Activated CD4-positive, CD25-positive, alpha-beta regulatory T cell treated with anti-CD3 and anti-CD28 coated beads, Interleukin-2, amount 50 U/mL, for 24 hours (primary cell): ENCODE data around the gene GFAP.

Experiments used
- ATAC-seq, 2 donors: fragments of 150-1000 bp; cut with Tn5 transposase; one replicate each; pipeline ENCODE4 v1.10.0; 2021; ENCODE audit warnings: mild to moderate bottlenecking in 1 of 2, moderate library complexity in 1 of 2

The GFAP gene

DNA sequence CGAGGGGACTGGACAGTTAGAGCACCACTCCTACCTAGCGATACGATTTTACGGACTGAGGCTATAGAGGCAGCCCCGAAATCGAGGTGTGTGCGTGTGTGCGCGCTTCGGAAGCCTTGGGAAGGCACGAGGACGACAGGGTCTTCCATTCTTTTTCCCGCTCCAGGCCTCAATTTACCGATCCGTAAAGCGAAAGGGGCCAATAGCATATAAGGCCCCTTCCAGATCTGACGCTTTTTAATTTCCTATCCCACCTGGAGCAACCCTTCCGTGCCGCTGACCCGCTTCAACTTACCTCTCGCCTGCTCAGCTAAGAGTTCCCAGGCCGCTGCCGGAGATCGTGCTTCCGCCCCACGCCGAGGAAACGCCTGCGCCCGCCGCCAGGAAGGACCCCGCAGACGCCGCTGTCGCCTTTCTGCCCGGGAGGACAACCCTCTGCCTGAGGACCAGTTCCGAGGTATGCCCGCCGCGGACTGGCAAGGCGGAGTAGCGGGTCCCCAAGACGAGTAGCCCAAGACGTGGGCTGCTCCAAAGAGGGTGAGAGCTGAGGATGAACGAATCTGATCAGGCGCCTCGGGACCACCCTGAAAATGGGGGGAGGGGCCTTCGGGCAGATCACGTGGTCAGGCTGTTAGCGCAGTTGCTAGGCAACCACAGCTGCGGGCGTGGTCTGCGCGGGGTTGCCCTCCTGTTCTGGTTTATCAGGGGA is 16.1 kb downstream of the GFAP start, which contains the start of gene EFTUD2:
Gene EFTUD2 (minus strand): TSS at position 372 of the 709 bp plus-strand sequence. CDS start 4,924 bp downstream, outside the sequence.
- peak; percentile 88 to 90 for ATAC-seq

DNA sequence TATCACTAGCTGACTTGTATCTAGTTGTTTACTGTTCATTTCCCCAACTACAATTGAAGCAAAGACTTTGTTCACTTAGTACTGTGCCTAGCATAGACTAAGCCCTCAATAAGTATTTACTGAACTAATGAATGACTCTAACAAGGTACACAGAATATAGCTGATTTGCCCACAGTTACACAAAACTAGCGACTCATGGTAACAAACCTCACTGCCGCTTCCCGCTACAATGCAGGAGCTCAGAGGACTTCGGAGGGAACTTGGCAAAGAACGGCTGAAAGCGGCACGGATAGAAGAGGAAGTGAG is 16.6 kb downstream of the GFAP start:
- no peak for ATAC-seq

GRCh38 chr17:44894642-44895041 is 20.7 kb downstream of the GFAP start:
- no peak for ATAC-seq

DNA sequence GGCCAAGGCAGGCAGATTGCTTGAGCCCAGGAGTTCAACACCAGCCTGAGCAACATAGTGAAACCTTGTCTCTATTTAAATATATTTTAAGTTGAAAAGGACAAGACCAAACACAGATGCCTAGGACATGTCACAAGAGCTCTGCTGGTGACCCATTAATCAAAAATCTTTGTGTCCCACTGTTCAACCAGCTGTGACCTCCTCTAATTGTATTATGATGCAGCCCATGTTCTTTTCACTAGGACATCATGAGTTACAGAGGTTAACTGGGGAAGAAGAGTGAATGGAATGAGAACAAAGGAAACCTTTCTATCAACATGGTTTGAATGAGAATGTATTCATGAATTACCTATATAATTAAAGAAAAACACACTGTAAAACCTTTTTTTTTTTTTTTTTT is 23.1 kb downstream of the GFAP start:
- no peak for ATAC-seq

- no peak for ATAC-seq
Observed at GRCh38 chr17:44889003-44889402, 26.3 kb downstream of the GFAP start.

GRCh38 chr17:44887971-44888954 is 27.0 kb downstream of the GFAP start:
- no peak for ATAC-seq

DNA sequence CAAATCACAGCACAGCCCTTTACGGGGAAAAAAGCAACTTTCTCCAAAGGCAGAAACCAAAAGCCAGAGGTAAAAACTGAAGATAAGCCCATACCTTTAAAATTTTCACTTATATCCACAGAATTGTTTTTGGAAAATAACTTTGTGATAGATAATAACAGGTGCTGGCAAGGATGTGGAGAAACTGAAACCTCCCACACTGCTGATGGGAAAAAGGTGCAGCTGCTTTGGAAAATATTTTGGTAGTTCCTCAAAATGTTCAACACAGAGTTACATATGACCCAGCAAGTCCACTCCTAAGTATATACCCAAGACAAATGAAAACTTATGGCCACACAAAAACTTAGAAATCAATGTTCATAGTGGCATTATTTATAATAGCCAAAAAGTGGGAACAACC is 28.3 kb downstream of the GFAP start:
- ATAC-seq = no peak

- ATAC-seq = no peak
Observed at GRCh38 chr17:44884941-44885340, 30.4 kb downstream of the GFAP start.

- no peak for ATAC-seq
Observed at GRCh38 chr17:44881145-44881544, 34.2 kb downstream of the GFAP start.

DNA sequence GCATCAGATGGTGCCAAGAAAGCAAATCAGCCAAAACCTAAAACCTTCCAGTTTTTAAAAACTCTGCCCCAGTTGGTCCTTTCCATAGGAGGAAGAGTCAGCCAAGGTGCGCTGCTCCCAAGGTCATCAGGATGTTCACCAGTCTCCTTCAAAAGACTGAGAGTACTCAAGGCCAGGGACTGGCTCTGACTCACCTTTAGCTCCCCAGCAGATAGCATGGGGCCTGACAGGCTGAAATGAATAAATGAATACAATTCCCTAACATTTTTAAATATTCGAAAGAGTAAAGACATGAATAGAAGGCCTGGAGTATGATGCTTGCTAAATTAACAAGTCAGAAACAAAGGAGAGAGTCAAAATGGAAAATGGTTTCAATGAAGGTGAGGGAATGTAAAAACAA is 35.2 kb downstream of the GFAP start:
- no peak for ATAC-seq

GRCh38 chr17:44879376-44879775 is 35.9 kb downstream of the GFAP start:
- ATAC-seq = no peak

DNA sequence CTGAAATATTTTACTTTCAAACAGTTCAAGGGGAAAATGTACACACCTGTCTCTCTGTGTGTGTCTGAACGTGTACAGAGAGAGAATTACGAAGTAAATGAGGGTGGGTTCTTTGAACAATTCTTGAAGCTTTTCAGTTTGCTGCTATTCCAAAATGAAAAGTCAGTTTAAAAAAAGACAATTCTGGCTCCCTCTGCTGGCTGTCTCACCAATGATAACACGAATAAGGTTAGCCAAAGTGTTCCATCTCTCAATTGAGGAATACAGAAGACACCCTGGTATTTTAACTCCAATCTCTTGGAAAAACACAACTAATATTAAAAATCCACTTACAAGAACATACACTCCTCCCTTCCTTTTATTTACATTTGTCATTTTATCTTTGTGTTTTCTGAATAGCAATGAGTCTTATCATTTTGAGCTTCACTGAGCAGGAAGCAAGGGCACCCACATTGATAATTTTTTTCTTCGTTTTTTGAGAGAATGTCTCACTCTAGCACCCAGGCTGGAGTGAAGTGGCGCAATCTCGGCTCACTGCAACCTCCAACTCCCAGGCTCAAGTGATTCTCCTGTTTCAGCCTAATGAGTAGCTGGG is 36.6 kb downstream of the GFAP start:
- ATAC-seq = no peak

- ATAC-seq = no peak
Observed at GRCh38 chr17:44877121-44877520, 38.2 kb downstream of the GFAP start.

GRCh38 chr17:44875761-44876160 is 39.5 kb downstream of the GFAP start:
- no peak for ATAC-seq

- ATAC-seq = no peak
Observed at GRCh38 chr17:44872131-44872768, 43.0 kb downstream of the GFAP start.

DNA sequence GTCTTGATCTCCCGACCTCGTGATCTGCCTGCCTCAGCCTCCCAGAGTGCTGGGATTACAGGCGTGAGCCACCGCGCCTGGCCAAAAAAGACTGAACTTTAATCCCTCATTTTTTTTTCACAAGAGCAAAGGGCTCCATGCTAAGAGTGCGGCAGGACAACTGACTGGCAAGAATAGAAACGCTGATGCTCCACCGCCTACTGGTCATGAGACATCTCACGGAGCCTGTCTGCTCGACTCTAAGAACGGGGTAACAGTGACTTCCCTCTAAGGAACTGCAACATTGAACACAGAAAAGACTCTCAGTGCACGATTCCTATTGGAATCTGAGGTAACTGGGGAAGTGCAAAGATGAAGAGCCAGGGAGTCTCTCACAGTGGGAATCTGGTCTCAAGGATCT is 43.7 kb downstream of the GFAP start:
- no peak for ATAC-seq

- ATAC-seq = no peak
Observed at GRCh38 chr17:44867841-44868240, 47.5 kb downstream of the GFAP start.

GRCh38 chr17:44865931-44866330 is 49.4 kb downstream of the GFAP start:
- ATAC-seq = no peak

GRCh38 chr17:44865231-44865660 is 50.1 kb downstream of the GFAP start:
- peak in 1 of 2 donors; percentile 76 for ATAC-seq

- no peak for ATAC-seq
Observed at GRCh38 chr17:44864831-44865230, 50.5 kb downstream of the GFAP start.

DNA sequence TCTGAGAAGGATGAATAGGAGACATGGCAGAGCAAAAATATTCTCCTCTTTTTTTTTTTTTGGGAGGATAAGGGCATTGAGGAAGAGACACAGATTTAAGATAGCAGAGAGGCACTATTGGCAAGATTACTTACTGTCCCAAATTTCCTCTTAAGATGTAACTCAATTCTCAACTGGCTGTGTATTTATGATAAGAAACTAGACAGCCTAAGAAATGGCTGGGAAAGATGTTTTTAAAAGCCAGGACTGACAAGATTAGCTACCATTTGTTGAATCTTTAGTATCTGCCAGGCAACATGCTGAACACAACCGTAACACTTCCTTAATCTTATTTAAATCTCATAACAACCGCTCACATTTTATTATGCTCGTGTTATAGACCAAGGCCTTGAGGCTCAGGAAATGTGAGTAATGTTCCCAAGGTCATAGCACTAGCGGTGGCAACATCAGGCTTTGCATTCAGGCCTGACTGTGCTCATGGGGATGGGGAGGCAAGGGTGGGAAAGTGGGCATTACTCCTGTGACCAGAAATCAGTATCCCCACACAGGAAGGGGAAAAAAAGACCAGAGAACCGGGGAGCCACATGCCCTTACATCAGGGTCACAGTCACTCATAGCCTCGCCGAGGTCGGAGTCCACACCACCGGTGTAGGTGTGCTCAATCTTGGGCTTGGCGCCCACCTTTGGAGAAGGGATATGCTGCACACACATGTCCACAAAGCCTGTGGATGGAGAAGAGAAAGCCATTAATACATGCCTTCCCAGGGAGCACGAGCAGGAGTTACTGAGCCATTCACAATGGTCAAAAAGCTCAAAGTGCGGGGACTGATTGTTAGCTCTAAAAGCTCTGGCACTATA is 52.0 kb downstream of the GFAP start:
- no peak for ATAC-seq
